ENCODE data around the gene PRRX2. TPM values are rescaled to one million over a fixed set of nuclear protein-coding genes. Genes with fewer than 3 reads are reported as not detected.
"Not testable (repeated sequence)": the region's sequence is repeated elsewhere in the genome, so short reads cannot be mapped to it uniquely, and the experiment has no call there.

The PRRX2 gene
- total RNA-seq, 2 donors from 2014 or later, result 4.3 to 14.3 TPM

DNA sequence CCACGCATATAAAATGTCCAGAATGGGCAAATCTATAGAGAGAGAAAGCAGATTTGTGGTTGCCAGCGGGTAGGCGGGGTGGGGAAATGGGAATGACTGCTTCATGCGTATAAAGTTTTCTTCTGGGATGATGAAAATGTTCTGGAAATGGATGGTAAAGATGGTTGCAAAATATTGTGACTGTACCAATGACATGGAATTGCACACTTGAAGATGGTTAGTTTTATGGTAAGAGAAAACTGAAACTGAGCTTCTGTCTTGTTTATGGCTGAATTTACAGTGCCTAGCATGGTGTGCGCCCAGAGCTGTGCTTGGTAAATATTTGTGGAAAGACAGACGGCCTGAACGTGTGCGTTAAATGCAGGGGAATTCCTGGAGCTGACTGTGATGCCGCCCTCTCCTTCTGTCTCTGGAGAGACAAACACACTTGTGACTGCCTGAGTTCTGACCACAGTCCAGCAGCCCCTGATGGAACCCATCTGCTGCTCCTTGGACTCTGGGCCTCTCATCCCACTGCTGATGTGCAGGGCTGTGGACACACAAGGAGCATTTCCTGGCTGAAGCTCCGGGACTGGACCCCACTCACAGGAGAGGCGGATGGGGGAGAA is 96.0 kb downstream of the PRRX2 start:
- no peak for DNase-seq (ENCODE audit: low spot score)
- intact Hi-C loops (cut with DNase I), result no loop called here
- TF ChIP-seq, protein P1, sequence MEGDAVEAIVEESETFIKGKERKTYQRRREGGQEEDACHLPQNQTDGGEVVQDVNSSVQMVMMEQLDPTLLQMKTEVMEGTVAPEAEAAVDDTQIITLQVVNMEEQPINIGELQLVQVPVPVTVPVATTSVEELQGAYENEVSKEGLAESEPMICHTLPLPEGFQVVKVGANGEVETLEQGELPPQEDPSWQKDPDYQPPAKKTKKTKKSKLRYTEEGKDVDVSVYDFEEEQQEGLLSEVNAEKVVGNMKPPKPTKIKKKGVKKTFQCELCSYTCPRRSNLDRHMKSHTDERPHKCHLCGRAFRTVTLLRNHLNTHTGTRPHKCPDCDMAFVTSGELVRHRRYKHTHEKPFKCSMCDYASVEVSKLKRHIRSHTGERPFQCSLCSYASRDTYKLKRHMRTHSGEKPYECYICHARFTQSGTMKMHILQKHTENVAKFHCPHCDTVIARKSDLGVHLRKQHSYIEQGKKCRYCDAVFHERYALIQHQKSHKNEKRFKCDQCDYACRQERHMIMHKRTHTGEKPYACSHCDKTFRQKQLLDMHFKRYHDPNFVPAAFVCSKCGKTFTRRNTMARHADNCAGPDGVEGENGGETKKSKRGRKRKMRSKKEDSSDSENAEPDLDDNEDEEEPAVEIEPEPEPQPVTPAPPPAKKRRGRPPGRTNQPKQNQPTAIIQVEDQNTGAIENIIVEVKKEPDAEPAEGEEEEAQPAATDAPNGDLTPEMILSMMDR (IDR thresholded peaks at IDR 0.05), result no peak
- TF ChIP-seq POLR2AphosphoS5 (IDR thresholded peaks at IDR 0.05) (no peak), POLR2A (IDR thresholded peaks at IDR 0.05) (no peak)
- 41% methylated on average over 11 of the region's 11 CpGs for WGBS
- Histone ChIP-seq H3K36me3 (no peaks in the 10 kb centered on the region), H3K9me3 (no peaks in the 10 kb centered on the region), H3K4me3 (no peak overlapping the region), H3K4me1 (replicated peaks) (no peaks in the 10 kb centered on the region), H3K27me3 (replicated peaks; ENCODE audit: insufficient read depth) (no peaks in the 10 kb centered on the region), H3K27ac (no peak overlapping the region)

DNA sequence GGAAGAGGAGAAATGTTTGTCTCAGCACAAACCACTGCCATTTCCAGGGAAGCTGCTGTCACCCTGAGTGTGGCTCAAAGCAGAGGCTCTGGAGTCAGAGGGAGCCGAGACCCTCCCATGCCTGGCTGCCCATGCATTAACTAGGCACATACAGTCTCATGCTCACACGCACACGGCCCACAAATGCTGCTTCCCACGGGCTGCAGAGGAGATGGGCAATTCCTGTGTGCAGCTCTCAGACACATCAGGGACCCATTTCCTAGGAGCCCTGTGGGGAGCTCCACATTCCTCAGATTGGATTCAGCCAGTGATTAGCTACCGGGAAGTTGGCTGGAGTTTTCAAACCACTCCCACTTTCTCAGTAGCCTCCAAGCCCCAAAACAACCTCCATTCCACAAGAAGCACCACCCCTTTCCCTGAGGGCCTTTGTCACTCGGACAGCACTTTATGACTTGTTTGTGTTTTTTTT is 96.5 kb downstream of the PRRX2 start:
- Histone ChIP-seq H3K4me3 (no peak overlapping the region), H3K4me1 (replicated peaks) (no peaks in the 10 kb centered on the region), H3K27me3 (replicated peaks; ENCODE audit: insufficient read depth) (no peaks in the 10 kb centered on the region), H3K36me3 (no peaks in the 10 kb centered on the region), H3K27ac (no peak overlapping the region), H3K9me3 (no peaks in the 10 kb centered on the region)
- TF ChIP-seq POLR2AphosphoS5 (IDR thresholded peaks at IDR 0.05) (no peak), POLR2A (IDR thresholded peaks at IDR 0.05) (no peak)
- TF ChIP-seq, protein P1 (IDR thresholded peaks at IDR 0.05), result no peak
- WGBS, result 13% methylated on average over 6 of the region's 6 CpGs
- intact Hi-C loops (cut with DNase I), result no loop called here
- no peak for DNase-seq (ENCODE audit: low spot score)

DNA sequence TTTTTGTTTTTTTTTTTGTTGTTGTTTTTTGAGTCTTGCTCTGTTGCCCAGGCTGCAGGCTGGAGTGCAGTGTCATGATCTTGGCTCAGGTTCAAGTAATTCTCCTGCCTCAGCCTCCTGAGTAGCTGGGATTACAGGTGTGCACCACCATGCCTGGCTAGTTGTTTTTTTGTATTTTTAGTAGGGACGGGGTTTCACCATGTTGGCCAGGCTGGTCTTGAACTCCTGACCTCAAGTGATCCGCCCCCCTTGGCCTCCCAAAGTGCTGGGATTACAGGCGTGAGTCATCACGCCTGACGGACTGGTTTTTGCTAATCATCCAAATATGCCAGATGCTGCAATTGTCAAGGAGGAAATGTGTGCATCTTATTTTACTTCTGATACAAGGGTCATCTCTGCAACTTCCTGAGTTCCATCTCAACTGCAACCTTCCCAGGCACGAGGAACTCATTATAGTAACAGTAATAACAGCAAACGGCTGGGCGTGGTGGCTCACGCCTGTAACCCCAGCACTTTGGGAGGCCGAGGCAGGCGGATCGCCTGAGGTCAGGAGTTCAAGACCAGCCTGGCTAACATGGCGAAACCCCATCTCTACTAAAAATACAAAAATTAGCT is 97.0 kb downstream of the PRRX2 start:
- intact Hi-C loops (cut with DNase I); H3K27me3 ChIP-seq (replicated peaks; ENCODE audit: insufficient read depth); DNase-seq (ENCODE audit: low spot score); H3K9me3 ChIP-seq; H3K4me1 ChIP-seq (replicated peaks); H3K36me3 ChIP-seq; H3K4me3 ChIP-seq; H3K27ac ChIP-seq: not testable (repeated sequence)
- 59% methylated on average over 13 of the region's 13 CpGs for WGBS

DNA sequence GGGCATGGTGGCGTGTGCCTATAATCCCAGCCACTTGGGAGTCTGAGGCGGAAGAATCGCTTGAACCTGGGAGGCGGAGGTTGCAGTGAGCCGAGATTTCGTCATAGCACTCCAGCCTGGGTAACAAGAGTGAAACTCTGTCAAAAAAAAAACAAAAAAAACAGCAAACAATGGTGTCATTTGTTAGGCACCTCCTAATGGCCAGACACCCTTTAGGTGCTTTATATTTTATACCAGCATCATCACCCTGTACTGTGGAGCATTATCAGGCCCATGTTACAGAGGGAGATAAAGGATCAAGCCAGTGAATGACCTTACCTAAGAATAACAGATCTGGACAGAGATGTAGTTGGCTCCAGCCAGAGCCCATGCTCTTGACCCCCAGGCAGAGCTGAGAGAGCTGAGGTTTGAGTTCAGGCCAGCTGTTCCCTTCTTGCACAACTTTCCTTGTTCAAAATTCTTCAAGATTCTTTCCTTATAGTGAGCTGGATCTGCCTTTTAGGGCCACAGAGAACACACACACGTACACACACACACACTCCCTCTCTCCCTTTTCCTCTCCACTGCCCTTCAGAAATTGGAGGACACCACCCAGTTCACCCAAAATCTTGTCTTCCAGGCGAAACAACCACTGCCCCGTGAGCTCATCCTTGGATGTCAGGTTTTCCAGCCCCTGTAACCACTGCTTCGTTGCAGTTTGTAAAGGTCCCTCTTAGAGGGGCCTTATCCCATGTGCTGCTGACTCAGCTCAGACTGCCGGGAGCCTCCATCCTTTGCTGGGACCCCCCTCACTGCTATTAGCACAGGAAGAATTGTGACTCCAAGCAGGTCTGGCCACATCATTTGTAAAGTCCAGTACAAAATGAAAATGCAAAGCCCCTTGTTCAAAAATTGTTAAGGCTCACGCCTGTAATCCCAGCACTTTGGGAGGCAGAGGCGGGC is 97.8 kb downstream of the PRRX2 start:
- intact Hi-C loops (cut with DNase I), result no loop called here
- TF ChIP-seq POLR2AphosphoS5 (IDR thresholded peaks at IDR 0.05) (no peak), POLR2A (IDR thresholded peaks at IDR 0.05) (no peak)
- TF ChIP-seq, protein P1 (IDR thresholded peaks at IDR 0.05), result no peak
- no peak overlapping the region for H3K27ac ChIP-seq
- no peaks in the 10 kb centered on the region for H3K27me3 ChIP-seq (replicated peaks; ENCODE audit: insufficient read depth)
- H3K9me3 ChIP-seq, result no peaks in the 10 kb centered on the region
- 67% methylated on average over 13 of the region's 13 CpGs for WGBS
- H3K4me1 ChIP-seq (replicated peaks), result no peaks in the 10 kb centered on the region
- DNase-seq (ENCODE audit: low spot score), result no peak
- H3K36me3 ChIP-seq, result no peaks in the 10 kb centered on the region
- no peak overlapping the region for H3K4me3 ChIP-seq

DNA sequence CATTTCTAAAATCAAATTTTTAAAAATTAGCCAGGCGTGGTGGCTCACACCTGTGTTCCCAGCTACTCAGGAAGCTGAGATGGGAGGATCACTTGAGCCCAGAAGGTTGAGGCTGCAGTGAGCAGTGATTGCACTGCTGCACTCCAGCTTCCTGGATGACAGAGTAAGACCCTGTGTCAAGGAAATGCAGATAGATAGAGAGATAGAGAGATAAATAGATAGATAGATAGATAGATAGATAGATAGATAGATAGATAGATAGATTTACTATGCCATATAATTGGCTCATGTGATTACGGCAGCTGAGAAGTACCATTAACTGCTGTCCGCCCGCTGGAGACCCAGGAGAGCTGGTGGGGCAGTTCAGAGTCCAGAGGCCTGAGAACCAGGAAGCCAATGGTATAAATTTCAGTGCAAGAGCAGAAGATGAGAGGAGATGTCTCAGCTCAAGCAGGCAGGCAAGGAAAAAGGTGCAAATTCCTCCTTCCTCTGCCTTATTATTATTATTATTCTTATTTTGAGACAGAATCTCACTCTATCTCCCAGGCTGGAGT is 100.4 kb downstream of the PRRX2 start:
- WGBS, result 94% methylated on average over 4 of the region's 4 CpGs

More for the DNA sequence above, 100.4 kb downstream of the PRRX2 start:
- Histone ChIP-seq H3K36me3 (no peaks in the 10 kb centered on the region), H3K9me3 (no peaks in the 10 kb centered on the region), H3K4me3 (no peak overlapping the region), H3K27me3 (replicated peaks; ENCODE audit: insufficient read depth) (no peaks in the 10 kb centered on the region), H3K27ac (no peak overlapping the region), H3K4me1 (replicated peaks) (no peaks in the 10 kb centered on the region)
- TF ChIP-seq, protein P1 (IDR thresholded peaks at IDR 0.05), result no peak
- TF ChIP-seq POLR2A (IDR thresholded peaks at IDR 0.05) (no peak), POLR2AphosphoS5 (IDR thresholded peaks at IDR 0.05) (no peak)
- no peak for DNase-seq (ENCODE audit: low spot score)
- intact Hi-C loops (cut with DNase I), result no loop called here
